NCI-H2029 treated with DMSO at 0.1 percent for 48 hours (cell line): ENCODE measurements around the gene ACMSD.
A peak's percentile ranks its signal among the peaks of the same experiment; 100 is the strongest.
"Not testable (repeated sequence)": the region's sequence is repeated elsewhere in the genome, so short reads cannot be mapped to it uniquely, and the experiment has no call there.

Source experiments
- DNase-seq: peaks from one replicate; lab custom pipeline; 2025; lab: John Stamatoyannopoulos, UW

Gene ACMSD

DNA sequence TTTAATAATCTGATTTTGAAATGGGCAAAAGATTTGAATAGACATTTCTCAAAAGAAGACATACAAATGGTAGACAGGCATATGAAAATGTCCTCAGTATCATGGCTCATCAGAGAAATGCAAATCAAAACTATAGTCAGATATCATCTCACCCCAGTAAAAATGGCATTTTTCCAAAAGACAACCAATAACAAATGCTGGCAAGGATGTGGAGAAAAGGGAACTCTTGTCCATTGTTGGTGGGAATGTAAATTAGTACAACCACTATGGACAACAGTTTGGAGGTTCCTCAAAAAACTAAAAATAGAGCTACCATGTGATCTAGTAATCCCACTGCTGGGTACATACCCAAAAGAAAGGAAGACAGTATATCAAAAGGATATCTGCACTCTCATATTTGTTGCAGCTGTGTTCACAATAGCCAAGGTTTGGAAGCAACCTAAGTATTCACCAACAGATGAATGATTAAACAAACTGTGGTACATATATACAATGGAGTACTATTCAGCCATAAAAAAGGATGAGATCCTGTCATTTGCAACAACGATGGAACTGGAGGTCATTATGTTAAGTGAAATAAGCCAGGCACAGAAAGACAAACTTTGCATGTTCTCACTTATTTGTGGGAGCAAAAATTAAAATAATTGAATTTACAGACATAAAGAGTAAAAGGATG lies 69.2 kb downstream of the ACMSD start:
- not testable (repeated sequence) for DNase-seq

DNA sequence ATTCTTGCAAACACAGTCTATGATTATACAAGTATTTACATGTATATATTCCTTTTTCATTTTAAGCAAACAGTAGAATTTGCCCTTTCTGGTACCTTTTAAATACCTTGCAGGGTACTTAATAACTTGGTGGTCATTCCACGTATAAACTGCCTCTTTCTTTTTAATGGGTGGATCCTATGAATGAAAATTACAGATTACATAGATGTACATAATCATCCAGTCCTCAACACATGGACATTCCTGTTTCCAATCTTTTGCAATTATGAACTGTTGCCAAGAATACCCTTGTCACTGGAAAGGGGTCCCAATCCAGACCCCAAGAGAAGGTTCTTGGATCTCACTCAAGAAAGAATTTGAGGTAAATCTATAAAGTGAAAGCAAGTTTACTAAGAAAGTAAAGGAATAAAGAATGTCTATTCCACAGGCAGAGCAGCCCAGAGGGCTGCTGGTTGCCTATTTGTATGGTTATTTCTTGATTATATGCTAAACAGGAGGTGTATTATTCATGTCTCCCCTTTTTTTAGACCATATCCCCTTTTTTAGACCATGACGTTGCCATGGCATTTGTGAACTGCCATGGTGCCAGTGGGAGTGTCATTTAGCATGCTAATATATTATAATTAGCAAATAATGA lies 72.5 kb downstream of the ACMSD start:
- DNase-seq = no peak

- no peak for DNase-seq
These were observed 73.0 kb downstream of the ACMSD start for GRCh38 chr2:134911400-134911785.

GRCh38 chr2:134912361-134912760 lies 73.9 kb downstream of the ACMSD start:
- DNase-seq = no peak

DNA sequence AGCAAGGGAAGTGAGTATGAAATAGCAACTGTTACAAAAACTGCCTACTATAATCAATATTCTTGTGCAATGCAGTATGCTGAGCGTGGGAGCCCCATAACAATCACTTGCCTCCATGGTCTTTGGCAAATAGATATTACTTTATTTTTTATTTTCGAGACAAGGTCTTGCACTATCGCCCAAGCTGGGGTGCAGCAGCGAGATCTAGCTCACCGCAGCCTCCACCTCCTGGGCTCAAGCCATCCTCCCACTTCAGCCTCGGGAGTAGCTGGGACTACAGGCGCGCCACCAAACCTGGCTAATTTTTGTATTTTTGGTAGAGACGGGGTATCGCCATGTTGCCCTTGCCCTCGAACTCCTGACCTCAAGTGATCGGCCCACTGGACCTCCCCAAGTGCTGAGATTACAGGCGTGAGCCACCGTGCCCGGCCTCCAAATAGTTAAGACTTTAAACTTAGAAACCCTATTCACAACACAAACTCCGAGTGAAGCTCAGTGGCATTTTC lies 79.0 kb downstream of the ACMSD start:
- no peak for DNase-seq

DNA sequence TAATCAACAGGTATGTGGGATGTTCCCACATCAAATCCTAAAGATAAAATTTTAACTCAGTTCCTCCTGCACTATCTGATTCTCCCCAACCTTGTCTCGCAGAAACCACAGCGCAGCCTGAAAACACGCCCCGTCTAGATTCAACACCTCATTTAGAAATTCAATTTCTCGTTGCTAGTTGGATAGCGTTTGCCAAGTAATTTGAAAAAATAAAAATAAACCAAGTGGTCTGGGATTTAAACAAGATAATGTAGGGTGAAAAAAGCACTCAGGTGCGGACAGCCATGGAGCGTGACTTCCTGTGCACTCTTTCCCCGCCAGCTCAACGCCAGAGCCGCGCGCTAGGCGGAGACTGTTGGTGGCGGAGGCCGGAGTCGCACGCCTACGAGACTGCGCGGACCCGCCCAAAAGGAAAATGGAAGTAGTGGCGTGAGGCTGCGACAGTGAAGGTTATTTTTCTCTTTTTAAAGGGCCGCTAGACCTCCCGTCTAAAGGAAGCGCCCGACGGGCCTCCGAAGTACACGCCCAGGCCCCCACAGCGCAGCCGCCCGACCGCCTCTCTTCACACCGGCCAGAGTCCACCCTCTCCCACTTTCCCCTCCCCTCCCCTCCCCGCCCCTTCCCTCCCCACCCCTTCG lies 79.6 kb downstream of the ACMSD start:
- no peak for DNase-seq

DNA sequence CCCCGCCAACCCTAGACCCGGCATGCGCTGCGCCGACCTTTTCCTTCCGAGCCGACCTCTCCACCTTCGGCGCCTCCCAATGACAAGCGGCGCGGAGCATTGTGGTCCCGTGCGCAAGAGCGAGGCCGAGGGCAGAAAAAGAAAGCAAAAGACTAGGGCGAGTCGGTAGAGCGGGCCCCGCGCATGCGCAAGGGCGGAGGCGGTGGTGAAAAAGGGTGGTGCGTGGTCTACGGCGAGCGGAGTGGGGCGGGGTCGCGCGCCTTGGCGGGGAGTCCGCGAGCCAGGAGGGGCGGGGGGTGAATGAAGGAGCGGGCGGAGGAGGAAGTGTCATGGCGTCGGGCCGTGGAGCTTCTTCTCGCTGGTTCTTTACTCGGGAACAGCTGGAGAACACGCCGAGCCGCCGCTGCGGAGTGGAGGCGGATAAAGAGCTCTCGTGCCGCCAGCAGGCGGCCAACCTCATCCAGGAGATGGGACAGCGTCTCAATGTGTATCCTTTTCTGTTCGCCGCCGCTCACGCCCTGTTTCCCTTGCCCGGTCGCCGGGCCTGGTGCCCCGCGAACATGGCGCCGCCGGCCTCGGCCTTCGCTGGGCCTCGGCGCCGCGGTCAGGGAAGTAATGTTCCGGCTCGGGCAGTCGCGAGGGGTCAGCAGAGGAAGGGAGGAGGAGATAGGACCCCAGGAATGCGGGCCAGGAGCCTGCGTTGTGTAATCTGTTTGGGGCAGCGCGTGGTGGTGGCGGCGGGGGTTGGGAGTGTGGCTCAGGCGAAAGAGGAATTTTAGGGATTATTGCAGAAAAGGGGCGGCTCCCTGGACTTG lies 80.3 kb downstream of the ACMSD start, which contains the start of gene CCNT2:
TSS of gene CCNT2 (plus strand) at position 297 of the 815 bp plus-strand sequence. CDS start at position 330, 33 bp downstream.
- peak; percentile 96 for DNase-seq

- peak; percentile 10 for DNase-seq
These were observed 81.2 kb downstream of the ACMSD start for GRCh38 chr2:134919341-134920210.

- DNase-seq = no peak
These were observed 86.5 kb downstream of the ACMSD start for GRCh38 chr2:134924912-134925311.

- no peak for DNase-seq
These were observed 88.0 kb downstream of the ACMSD start for GRCh38 chr2:134926231-134926931.

DNA sequence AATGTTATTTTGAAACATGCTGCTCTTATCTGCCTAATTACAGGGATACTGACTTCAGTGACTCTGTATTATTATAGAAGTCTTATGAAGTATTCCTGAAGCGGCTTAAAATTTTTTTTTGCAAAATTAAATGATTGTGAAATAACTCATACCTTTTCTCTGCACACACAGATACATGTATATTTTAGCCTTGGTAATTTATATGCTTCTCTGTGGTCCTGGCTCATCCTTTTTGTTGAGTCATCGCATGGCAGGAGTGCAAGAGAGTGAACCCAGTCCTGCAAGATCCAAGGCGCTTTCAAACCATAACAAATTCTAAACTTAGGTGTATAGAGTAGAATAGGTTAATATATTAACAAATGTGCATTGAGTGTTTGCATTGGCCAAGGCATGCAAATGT lies 88.8 kb downstream of the ACMSD start:
- no peak for DNase-seq

DNA sequence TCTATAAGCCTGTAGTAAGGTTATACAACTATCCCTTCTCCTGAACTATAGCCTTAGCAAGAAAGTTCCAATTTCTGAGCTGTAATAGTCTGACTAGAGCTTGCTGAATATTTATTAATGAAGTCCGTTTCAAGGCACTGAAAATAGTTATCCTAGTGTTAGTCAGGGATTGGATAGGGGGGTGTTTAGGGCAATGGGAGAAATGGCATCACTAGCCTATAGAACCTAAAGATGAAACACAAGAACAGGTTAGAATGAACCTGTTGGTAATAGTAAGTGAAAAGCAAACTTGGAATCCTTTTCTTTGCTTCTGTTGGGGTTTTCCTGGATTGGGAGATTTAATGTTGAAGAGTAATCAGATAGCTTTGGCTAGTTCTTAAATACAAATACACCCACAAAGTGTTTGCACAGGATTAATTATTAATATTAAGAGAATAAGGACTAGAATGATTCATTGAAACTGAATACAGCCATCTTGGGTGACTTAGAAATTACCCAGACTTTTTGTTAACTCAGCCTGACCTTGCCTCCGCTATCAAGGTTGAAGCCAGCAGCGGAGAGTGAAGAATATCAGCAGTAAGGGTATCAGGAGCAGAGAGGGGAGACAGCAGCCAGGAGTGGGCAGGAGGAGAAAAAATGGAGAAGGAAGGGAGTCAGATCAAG lies 94.6 kb downstream of the ACMSD start:
- no peak for DNase-seq

GRCh38 chr2:134933732-134934131 lies 95.3 kb downstream of the ACMSD start:
- DNase-seq = no peak

DNA sequence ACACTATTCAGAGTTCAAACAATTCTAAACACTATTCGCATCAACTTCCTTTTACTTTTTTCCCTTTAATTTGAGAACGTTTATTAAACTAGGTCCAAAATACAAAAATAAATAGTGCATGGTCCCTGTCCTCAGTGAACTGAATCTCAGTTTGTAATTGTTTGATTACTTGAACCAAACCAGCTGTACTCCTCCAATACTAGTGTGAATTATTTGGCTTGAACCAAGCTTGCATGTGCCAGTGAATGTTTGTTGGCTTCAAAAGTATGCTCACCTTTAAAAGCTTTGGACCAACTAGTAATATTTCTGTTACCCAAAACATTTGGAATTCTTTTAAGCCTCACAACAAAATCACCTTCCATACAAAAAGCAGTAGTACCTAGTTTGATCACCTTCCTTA lies 95.7 kb downstream of the ACMSD start:
- no peak for DNase-seq

DNA sequence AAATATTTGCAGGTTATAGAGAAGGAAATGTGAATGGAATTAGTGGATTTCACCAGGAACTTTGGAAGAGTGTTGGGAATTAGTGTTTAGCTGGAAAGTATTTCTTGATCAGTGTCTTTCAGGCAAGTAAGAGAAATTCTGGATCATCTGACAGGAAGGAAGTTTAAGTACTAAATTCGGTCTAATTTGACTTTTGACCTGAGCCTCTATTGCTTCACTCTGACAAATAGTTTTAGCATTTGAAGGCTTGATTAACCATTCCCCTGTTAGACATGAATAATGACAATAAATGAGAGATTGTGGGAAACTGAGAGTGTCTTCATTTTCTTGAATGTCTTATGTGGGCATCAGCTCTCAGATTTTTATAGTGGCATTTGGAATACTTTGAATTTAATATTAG lies 96.2 kb downstream of the ACMSD start:
- DNase-seq = no peak

- no peak for DNase-seq
These were observed 98.3 kb downstream of the ACMSD start for GRCh38 chr2:134936691-134937090.

GRCh38 chr2:134943540-134943939 lies 105.1 kb downstream of the ACMSD start:
- no peak for DNase-seq

GRCh38 chr2:134944975-134945374 lies 106.6 kb downstream of the ACMSD start:
- DNase-seq = no peak

- no peak for DNase-seq
These were observed 107.7 kb downstream of the ACMSD start for GRCh38 chr2:134946073-134946472.
